ENCODE results near the gene LTBP1.
A peak's percentile ranks its signal among the peaks of the same experiment; 100 is the strongest.

Gene LTBP1

GRCh38 chr2:33121416-33121815, 174.7 kb downstream of the LTBP1 start:
- DNase-seq = no peak

- no peak for DNase-seq
Measured at GRCh38 chr2:33121925-33122324, 175.2 kb downstream of the LTBP1 start.

GRCh38 chr2:33122726-33123125, 176.0 kb downstream of the LTBP1 start:
- DNase-seq = no peak

- DNase-seq = no peak
Measured at GRCh38 chr2:33123216-33123615, 176.5 kb downstream of the LTBP1 start.

DNA sequence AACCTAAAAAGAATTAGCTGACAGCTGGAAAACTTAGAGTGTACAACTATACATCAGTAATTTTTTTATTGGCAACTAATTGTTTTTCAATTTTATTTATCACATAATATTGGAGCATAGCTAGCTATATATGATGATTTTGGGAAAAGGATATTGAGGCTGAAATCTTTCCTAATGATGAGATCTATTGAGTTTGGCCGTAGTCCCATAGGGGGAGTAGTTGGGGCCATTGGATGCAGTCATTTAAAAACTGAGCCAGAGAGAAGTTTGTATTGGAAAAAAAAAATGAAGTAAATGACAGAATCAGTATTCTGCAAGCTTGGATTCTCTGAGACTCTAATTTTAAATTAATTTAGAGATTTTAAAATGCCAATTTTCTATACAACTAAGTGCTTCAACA, 179.8 kb downstream of the LTBP1 start:
- no peak for DNase-seq

DNA sequence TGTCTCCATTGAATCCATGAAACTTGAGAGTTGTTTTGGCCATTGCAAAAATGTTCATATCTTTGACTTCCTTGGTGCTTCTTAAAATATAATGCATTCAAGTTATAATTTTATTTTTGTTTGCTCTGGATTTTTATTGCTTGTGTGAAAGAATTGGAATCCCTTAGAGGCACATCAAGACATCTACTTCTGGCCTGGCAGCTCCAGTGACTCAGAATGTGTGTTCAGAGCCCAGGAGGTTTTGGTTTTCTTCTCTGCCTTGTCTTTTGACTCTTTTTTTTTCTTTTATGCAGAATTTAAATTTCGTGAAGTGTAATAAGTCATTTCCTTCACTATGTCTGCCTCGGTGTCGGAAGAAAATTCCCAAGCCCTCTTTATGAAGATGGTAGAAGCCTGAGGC, 180.2 kb downstream of the LTBP1 start:
- no peak for DNase-seq

GRCh38 chr2:33129263-33130053, 182.7 kb downstream of the LTBP1 start:
- DNase-seq = no peak

- DNase-seq = no peak
Measured at GRCh38 chr2:33130054-33130447, 183.3 kb downstream of the LTBP1 start.

GRCh38 chr2:33130544-33130943, 183.8 kb downstream of the LTBP1 start:
- DNase-seq = no peak

- peak; percentile 24 for DNase-seq
Measured at GRCh38 chr2:33131111-33131510, 184.4 kb downstream of the LTBP1 start.

DNA sequence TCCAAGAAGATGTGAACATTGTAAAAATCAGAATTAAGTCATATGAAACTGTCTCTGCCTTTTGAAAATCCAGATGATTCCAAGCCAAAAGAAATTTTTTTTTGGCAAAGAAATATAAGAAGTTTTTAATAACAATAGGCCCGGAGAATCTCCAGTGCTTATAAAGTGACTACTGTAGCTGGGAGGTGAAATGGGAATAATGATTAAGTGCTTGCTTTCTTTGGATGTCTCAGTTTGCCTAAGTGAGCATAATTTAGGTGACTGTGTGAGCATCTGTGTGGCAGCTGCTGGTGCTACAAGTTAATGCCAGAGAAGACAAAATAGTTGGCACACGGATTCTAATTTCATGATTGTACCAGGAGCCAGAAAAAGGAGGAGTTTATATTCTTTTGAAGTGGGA, 185.0 kb downstream of the LTBP1 start:
- no peak for DNase-seq

DNA sequence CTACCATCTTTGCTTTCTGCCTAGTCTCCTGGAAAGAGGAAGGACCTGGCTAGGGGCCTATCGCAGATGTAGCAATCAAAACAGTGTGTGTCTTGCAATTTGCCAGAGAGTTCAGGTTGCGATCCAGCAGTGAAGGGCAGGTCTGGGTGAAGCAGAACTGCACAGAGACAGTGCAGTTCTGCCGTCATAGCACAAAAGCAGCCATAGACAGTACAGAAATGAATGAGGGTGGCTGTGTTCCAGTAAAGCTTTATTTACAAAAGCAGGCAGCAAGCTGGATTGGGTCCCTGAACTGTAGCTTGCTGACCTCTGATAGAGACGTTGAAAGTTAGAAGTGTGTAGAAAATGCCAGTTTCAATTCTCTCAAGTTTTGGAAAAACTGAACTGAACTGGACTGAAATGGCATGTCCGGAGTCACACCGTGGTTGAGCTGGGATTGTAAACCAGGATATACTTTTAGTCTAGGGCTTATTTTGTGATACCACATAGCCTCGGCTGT, 186.8 kb downstream of the LTBP1 start:
- DNase-seq = no peak

GRCh38 chr2:33134086-33134771, 187.5 kb downstream of the LTBP1 start:
- DNase-seq = peak; percentile 91

- no peak for DNase-seq
Measured at GRCh38 chr2:33134791-33135560, 188.2 kb downstream of the LTBP1 start.

DNA sequence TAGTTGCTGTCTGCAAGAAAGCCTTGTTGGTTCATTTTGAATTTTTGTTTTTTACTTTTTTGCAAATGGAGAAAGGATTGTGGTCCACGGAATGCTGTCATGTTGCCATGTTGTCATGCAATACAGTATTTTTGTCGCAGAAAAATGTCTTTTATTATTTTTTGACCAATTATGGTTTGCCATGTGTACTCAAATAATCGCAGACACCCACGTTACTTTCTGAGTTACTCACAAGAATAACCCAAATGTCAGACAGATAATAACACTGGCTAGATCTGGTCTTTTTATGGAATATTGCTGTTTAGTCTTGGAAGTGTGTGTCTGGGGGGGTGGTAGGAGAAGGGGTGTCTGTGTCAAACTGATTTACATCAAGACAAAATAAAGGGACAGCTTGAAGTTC, 188.9 kb downstream of the LTBP1 start:
- DNase-seq = no peak

DNA sequence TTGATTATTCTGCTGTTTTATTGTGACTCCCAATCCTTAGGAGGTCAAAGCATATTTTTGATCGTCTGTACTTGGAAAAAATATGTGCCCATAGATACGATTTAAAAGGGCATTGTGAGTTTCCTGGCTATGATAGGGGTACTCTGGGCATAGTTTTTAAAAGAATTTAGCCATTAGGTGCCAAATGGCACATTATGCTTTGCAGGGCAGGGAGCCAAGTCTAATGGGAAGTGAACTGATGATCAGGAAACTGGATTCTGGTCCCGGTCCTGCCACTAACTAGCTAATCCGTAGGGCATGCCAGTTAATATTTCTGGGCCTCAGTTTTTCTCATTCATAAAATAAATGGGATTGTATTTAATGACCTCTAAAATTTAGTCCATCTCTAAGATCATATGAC, 189.3 kb downstream of the LTBP1 start:
- no peak for DNase-seq

- no peak for DNase-seq
Measured at GRCh38 chr2:33136566-33136965, 189.8 kb downstream of the LTBP1 start.

- no peak for DNase-seq
Measured at GRCh38 chr2:33137331-33137730, 190.6 kb downstream of the LTBP1 start.

- DNase-seq = no peak
Measured at GRCh38 chr2:33139949-33140348, 193.2 kb downstream of the LTBP1 start.

DNA sequence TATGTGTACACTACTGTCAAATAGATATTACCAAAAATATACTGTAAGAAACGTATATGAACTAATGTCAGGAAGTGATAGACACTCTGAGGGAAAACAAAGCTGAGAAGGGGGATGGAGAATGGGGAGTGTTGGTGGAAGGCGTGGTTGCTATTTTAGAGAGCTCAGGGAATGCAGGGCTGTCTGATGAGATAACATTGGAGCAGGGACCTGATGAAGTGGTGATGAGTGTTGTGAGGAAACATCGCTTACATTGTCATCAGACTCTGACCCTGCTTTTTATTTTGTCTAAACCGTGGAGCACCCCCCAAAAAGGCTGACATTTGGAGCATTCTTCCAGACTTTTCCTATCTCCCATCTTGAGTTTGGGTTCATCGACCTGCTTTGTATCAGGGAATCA, 194.7 kb downstream of the LTBP1 start:
- DNase-seq = no peak

DNA sequence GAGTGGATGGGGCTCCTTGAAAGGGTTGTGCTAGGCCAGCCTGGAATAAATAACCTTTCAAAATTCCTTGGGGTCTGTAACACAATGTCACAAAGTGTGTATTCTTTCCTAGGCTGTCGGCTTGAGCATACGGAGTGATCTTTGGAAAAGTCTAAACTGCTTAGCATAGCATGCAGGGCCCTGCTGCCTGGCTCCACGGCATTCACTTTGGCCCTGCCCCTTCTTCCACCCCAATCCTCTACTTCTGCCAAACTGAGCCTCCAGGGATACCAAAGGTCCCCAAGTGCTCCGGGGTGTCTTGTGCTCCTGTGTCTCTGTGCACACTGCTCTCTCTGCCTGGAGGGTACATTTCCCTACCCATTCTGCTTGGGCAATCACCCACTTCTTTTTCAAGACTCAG, 196.1 kb downstream of the LTBP1 start:
- DNase-seq = no peak

- DNase-seq = no peak
Measured at GRCh38 chr2:33144243-33144642, 197.5 kb downstream of the LTBP1 start.

GRCh38 chr2:33145459-33145858, 198.7 kb downstream of the LTBP1 start:
- DNase-seq = no peak

- no peak for DNase-seq
Measured at GRCh38 chr2:33146102-33146501, 199.3 kb downstream of the LTBP1 start.

All from kidney glomerular epithelial cell (primary cell).